Fibroblast of lung (primary cell): ENCODE results near the gene TET2.

Experiments used
- CTCF ChIP-seq, 2 donors: IDR thresholded peaks in 1 of 2; conservative IDR thresholded peaks in 1 of 2; 1 replicate in 1 of 2; 2 replicates in 1 of 2; pipeline ENCODE4 v1.5.1; 2011 to 2012; ENCODE audit warnings: low read length in 2 of 2, control low read depth in 1 of 2, inconsistent platforms in 1 of 2, low read depth in 1 of 2, mild to moderate bottlenecking in 1 of 2
- EZH2 ChIP-seq: IDR thresholded peaks from 2 replicates; pipeline ENCODE4 v1.5.1; 2012; ENCODE audit warnings: low read length, control low read depth, mild to moderate bottlenecking; ENCODE audit errors: missing control alignments

GRCh38 chr4:105236916-105237311, 90.2 kb downstream of the TET2 start:
- TF ChIP-seq CTCF (conservative IDR thresholded peaks at IDR 0.05 in 1 of 2, IDR thresholded peaks at IDR 0.05 in 1 of 2; ENCODE audit: low read depth in 1 of 2, low read length in 2 of 2) (no peak), EZH2 (no peak)
